ENCODE results near the gene TSN.

Gene TSN

DNA sequence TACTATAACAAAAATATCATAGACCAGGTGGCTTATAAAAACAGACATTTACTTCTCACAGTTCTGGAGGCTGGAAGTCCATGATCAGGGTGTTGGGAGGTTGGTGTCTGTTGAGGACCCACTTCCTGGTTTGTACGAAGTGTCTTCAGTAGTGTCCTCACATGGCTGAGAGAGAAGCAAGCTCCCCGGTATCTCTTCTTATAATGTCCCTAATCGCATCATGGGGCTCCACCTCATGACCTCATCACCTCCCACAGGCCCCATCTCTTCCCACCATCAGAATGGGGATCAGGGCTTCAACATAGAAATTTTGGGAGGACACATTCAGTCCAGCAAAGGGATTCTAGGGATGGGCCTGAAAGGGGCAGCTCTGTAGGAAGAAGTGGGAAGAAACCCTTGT, 14.0 kb upstream of the TSN start:
- no peak for DNase-seq (ENCODE audit: extremely low read depth in 1 of 2, low read depth in 1 of 2)

DNA sequence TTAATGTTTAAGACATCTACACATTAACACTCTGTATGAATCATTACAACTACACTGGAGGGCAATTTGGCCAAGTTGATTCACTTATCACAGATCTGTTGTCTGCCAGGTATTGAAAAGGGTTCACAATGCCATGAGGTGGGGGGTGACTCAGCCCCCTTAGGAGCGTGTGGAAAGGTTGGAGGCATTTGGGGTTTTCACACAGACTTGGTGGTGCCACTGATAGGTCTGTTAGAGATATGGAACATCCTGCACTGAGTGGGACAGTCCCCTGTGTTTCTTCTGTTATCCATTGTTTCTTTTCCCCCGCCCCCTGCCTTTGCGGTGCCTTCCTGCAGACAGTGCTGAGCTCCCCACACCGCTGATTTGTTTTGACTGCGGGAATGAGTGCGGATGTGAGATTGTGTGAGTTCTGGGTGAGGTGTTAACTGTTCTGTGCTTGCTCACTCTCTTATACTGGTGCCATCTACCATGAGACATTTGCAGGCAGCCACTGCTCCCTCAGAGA, 9.3 kb upstream of the TSN start:
- peak in 1 of 2 donors; percentile 51 for DNase-seq (ENCODE audit: extremely low read depth in 1 of 2, low read depth in 1 of 2)

DNA sequence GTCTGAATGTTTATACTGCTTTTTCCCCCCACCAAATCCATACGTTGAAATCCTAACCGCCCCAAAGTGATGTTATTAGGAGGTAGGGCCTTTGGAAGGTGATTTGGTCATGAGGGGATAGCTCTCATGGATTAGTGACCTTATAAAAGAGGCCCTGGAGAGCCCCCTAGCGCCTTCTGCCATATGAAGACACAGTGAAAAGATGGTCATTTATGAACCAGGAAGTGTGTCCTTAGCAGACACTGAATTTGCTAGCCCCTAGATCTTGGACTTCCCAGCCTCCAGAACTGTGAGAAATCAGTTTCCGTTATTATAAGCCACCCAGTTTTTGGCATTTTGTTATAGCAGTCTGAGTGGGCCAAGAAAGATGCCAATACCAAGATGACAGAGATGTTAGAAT, 7.2 kb upstream of the TSN start:
- no peak for DNase-seq (ENCODE audit: extremely low read depth in 1 of 2, low read depth in 1 of 2)

DNA sequence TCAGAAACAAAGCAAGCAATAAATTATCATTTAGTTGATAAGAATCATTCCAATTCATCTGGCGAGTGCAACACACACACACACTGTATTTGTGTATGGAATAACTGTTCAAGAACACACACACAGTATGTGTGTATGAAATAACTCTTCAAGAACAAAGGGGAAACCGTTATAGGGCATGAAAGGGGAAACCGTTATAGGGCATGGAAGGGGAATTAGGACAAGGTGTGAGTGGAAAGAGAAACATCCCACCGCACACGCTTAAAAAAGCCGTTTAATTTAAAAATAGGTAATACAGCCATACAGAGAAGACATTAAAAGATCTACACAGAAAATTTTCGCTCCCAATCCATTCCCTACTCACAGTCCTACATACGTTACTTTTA, 607 bp upstream of the TSN start:
- DNase-seq (ENCODE audit: extremely low read depth in 1 of 2, low read depth in 1 of 2): no peak

DNA sequence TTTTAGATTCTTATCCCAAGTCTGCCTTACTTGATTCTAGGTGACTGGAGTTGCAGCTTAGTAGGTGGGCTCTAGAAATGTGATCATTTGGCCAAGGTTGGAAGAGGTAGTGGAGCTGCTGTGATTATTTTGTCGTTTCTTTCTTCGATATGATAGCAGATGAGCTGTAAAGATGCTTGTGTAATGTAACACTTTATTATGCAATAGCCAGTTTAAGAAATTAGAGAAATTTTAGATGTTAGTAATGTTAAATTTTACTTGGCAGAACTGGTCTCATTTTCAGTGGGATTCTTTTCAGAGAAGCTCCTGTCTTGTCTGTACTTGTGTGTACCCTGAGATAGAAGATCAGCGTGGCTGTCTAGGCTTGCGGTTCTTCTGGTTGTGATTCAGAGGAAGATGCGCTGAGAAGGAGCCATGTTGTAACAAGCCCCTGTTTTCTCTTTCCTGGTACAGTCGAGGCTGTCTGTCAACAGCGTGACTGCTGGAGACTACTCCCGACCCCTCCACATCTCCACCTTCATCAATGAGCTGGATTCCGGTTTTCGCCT, 9.3 kb downstream of the TSN start:
- no peak for DNase-seq (ENCODE audit: extremely low read depth in 1 of 2, low read depth in 1 of 2)

DNA sequence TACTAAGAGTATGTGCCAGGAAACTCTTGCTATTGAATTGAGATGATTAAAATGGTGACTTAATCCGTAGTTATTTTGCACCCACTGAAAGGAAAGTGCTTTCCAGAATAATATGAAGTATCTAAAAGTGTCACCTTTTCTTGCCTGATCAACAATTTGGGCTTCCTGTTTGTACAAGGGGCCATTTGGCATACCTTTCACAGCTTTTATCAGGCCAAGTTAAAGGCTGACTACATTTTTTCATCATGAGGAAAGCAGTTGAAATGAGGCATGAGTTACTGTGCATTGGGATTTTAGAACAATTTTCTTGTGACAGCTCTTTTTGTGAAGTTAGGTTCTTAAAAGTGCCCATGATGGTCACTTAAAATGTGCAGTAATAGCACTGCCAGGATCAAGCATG, 11.2 kb downstream of the TSN start:
- no peak for DNase-seq (ENCODE audit: extremely low read depth in 1 of 2, low read depth in 1 of 2)

DNA sequence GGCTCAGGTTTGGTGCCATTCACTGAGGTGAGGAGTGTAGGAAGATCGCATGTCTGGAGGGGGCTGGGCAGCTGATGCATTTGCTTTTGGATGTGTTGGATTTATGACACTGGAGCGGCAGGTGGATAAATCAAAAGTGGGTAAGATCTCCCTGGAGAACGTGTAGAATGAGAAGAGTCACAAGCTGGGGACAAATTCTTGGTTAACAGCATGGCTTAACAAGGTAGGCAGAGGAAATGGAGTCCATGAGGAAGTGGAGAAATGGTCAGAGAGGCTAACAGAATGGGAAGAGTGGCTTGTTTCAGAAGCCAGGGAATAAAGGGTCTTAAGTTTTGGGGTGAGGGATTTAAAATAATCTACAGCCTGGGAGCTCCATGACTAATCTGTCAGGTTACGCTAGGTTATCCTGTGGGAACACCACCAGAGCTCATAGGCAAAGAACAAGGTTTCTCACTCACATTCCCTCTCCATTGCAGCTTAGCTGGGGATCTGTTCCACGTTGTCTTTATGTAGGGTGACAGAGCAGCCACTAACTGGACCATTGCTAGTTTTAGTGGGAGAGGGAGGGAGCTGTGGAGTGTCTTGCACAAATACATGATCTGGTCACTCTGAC, 12.8 kb downstream of the TSN start:
- DNase-seq (ENCODE audit: extremely low read depth in 1 of 2, low read depth in 1 of 2): no peak

DNA sequence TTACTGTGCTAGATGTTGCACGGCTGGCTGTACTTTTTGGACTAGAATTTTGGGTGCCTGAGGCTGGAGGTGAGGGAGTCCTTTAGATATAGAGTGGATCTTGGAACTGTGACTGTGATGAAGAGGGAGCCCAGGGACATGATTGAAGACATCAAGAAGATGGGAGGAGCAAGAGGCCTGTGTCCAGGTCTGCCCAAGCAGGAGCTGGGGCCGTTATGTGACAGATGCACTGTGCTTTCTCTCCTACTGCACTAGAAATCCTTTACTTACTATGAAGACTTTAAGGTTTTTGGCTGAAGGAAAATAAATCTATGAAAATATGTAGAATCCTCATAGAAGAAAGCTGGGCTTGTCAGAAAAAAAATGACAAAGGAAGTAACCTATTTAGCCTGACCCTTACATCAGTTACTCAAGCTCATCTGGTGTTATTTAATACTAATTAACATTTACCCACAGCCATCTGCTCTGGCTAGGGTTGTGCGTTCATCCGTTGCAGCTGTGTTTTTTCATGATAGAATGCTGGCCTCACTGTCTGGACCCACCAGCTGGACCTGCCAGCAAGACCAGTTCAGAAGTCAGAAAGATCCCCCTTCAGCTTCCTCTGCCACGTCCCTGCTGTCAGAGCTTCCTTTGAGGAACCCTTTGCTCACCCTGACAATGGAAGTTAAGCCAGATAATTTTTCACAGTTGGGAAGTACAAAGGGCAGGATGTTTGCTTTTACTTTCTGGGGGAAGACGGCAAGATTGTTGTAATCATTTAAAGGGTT, 16.7 kb downstream of the TSN start:
- no peak for DNase-seq (ENCODE audit: extremely low read depth in 1 of 2, low read depth in 1 of 2)

DNA sequence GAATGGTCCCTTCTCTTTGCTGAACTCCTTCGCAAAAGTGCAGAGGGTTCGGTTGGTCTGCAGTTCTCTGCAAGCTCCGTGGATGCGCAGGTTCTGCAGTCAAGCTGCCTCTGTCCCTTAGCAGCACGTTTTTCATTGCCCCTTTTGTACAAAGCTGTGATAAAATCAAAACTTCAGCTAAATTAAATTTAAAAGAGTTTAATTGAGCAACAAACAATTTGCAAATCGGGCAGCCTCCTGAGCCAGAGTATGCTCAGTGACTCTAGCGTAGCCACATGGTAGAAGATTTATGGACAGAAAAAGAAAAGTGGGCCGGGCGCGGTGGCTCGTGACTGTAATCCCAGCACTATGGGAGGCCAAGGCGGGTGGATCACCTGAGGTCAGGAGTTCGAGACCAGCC, 18.8 kb downstream of the TSN start:
- no peak for DNase-seq (ENCODE audit: extremely low read depth in 1 of 2, low read depth in 1 of 2)

DNA sequence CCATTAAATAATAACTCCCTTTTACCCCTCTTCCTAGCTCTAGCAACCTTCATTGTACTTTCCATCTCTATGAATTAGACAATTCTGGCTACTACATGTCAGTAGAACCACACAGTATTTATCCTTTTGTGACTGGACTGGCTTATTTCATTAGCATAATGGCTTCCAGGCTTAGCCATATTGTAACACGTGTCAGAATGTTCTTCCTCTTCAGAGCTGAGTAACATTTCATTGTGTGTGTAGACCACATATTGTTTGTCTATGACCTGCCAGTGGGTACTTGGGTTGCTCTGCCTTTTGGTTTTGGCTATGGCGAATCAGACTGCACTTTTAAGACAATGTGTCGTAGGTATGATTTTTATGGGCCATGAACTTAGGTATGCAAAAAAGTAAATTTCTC, 20.9 kb downstream of the TSN start:
- no peak for DNase-seq (ENCODE audit: extremely low read depth in 1 of 2, low read depth in 1 of 2)

DNA sequence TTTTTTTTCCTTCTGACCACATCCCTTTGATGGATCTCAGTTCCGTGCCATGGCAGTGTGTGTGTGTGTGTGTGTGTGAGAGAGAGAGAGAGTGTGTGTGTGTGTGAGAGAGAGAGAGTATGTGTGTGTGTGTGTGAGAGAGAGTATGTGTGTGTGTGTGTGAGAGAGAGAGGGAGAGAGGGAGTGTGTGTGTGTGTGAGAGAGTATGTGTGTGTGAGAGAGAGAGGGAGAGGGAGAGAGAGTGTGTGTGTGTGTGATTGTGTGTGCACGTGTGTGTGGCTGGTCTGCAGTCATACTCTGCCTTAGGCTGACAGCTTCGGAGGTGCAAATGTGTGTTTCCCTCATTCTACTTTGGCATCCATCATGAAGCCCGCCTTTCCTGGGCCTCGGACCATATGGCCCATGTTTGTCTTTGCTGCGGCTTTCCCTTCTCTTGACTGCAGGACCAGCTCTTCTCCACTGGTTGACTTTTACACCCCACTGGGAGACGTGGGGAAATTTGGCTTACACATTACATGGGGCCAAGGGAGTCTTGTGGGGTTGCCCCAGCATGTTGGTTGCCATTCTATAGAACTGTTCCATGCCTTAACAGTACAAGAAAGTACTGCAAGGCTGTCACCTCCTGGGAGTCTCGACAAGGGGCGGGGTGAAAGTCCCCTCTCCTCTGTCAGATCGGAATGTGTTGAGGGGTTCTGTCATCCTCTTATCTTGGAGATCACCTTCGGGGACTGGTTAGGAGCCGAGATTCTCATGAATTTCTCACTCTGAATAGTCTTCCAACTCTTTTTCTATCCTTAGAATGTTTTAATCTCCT, 21.6 kb downstream of the TSN start:
- DNase-seq (ENCODE audit: extremely low read depth in 1 of 2, low read depth in 1 of 2): no peak

DNA sequence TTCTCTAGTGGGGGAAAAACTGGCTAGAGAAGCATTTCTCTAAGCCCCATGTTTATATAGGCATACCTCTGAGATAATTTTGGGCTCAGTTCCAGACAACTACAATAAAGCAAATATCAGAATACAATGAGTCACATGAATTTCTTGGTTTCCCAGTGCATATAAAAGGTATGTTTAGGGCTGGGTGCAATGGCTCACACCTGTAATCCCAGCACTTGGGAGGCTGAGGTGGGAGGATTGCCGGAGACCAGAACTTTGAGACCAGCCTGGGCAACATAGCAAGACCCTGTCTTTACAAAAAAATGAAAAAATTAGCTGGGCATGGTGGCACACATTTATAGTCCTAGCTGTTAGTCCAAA, 22.2 kb downstream of the TSN start:
- no peak for DNase-seq (ENCODE audit: extremely low read depth in 1 of 2, low read depth in 1 of 2)

DNA sequence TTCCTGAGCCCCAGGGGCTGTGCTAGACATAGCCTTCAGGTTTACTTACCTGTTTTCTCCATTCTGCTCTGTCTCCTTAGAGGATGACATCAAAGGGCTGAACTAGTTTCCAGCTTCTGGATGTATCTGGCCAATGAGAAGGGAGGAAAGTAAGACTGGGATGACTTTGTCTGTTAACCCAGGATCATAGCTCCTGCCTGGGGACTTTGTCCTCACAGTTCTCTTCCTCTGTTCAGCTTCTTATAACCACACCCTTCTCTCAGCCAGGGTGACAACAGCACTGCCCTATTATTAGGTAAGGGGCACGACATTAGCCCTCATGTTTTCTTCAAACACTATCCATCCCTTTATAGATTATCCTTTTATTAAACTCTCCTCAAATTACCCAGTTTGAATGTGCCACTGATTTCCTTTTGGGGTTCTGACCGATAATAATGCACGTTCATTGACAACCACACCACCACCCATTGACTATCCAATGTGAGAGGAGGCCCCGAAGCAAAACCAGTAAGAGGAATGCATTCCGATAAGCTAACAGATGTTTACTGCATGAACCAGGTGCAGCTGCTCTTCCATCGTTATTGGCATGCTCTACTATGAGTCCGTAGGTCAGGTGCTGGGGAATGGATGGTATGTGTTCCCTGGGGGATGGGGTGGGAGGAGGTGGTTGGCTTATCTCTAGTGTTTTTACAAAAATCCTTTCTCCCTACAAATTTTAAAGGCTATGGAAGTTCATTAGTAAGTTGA, 23.5 kb downstream of the TSN start:
- no peak for DNase-seq (ENCODE audit: extremely low read depth in 1 of 2, low read depth in 1 of 2)

DNA sequence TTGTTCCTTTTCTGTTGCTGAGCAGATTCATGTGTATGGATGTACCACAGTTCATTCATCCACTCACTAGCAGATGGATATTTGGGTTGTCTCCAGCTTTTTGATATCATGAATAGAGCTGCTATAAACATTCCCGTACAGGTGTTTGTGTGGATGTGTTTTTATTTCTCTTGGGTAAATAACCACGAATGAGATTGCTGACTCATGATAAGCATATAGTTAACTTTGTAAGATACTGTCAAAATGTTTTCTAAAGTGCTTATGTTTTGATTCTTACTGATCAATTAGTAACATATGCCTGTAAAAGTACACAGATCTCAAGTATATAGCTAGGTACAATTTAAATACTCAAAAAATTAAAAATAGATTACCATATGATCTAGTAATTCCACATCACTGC, 27.7 kb downstream of the TSN start:
- no peak for DNase-seq (ENCODE audit: extremely low read depth in 1 of 2, low read depth in 1 of 2)

DNA sequence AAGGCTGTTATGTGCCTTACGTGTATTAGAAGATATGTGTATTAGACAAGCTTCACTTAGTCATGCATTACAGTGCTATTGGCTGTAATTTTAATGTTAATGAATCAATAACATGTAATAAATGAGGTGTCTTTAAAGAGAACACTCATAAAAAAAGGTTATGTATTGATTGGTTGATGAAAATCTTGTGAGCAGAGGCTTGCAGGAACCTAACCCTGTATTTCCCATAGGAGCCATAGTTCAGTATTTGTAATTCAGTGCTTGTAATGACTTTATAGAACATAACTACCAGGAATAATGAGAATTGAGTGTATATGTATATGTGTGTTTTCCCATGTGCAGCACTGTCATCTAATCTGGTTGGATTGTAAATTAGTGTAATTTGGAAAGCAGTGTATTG, 33.2 kb downstream of the TSN start:
- no peak for DNase-seq (ENCODE audit: extremely low read depth in 1 of 2, low read depth in 1 of 2)

DNA sequence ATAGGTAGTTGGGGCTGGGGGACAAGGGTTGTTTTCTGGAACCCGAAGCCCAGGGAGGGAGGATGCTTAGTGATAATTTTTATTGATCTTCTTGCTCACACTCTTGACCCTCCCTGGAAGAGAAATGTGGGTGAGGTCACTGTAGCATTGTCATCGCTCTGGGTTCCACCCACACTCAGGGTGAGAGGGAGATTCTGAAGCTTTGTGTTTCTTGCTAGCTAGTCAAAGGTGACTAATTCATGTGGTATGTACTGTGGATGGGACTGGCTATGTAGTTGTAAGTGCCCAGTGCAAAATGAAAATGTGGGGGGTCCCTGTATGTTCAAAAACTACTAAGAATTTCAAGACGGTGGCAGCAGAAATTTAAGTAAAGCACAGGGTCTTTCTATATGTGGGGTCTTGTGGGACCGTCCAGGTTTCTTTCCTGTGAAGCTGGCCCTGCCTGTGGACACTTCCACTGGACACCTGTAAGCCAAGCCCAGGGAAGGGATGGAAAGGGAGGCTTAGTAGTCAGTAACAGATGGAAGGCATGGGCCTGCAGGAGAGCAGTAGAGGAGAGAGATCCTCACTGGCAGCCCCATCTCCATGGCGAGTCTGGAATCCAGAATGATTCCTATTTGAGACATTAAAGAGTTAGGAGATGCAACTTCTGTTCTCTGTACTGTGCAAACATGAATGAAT, 35.0 kb downstream of the TSN start:
- no peak for DNase-seq (ENCODE audit: extremely low read depth in 1 of 2, low read depth in 1 of 2)

DNA sequence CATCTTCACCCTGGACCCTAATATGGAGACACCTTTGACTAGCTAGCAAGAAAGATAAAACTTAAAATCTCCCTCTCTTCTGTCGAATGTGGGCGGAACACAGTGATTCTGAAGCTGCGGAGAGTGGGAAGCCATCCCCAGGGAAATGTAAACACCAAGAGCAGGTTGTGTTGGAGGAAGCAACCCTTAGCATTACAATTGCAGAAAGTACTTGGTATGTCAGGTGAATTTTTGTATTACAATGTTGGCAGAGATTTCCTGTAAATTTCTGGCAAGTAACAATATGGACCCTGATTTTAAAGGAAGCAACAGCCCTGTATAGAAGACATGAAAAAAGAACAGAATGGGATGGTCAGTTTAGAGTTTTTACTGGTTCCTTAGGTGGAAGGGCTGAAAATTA, 35.8 kb downstream of the TSN start:
- DNase-seq (ENCODE audit: extremely low read depth in 1 of 2, low read depth in 1 of 2): no peak

DNA sequence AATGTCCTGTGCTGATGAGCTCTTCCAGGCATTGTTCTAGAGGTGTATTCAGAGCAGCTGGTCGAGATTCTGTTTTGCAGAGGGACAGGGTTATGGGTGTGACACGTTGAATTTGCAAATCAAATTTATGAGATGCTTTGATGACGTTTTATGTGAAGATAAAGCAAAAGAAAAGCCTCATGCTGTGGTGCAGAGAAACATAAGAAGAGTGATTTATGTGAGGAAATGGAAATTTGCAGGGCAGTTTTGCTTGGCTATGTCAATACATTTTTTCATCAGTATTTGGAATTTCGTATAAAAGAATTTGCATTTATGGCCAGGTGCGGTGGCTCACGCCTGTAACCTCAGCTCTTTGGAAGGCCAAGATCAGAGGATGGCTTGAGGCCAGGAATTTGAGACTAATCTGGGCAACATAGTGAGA, 36.4 kb downstream of the TSN start:
- DNase-seq (ENCODE audit: extremely low read depth in 1 of 2, low read depth in 1 of 2): no peak

DNA sequence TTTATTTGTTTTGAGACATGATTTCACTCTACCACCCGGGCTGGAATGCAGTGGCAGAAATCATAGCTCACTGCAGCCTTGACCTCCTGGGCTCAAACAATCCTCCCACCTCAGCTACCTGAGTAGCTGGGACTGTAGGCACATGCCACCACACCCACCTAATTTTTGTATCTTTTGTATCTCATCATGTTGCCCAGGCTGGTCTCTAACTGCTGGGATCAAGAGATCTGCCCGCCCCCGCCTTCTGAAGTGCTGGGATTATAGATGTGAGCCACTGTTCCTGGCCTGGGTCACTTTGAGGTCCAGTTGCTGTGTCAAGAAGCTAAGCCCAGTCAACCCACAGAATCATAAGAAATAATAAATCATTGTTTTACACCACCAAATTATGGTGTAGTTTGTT, 38.4 kb downstream of the TSN start:
- DNase-seq (ENCODE audit: extremely low read depth in 1 of 2, low read depth in 1 of 2): no peak

DNA sequence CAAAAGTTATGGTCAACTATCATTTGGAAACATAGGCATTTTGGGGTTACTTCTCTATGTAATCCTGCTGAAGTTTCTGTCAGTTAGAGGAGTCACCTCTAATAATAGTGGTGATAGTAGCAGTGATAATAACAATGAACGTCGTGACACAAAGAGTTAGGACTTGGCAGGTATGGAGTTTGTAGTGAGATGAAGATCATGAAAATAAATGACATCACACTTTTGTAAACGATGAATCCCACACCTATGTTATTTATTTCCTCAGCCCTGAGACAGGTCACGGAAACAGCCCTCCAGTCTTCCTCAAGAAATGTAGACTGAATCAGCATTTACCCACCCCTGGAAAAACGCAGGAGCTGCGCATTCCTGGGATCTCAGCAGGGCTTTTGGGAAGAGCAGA, 38.8 kb downstream of the TSN start:
- DNase-seq (ENCODE audit: extremely low read depth in 1 of 2, low read depth in 1 of 2): no peak

Data from stimulated activated CD8-positive, alpha-beta memory T cell treated with anti-CD3 and anti-CD28 coated beads, Interleukin-7, amount 100 ng/mL, for 48 hours (primary cell).